Fibroblast of villous mesenchyme (primary cell): ENCODE results near the gene CACNA1B. TPM values are rescaled to one million over a fixed set of nuclear protein-coding genes. Genes with fewer than 3 reads are reported as not detected.

Experiments used
- DNase-seq: peaks from one replicate; pipeline ENCODE4 v3.0.0-alpha.2; 2010; ENCODE audit warnings: low read depth
- H3K4me3 ChIP-seq: 2 replicates; pipeline ENCODE4 v1.5.1; 2011; ENCODE audit warnings: low read depth, mild to moderate bottlenecking, low read length
- CTCF ChIP-seq: IDR thresholded peaks from 2 replicates; pipeline ENCODE4 v1.5.1; 2012; ENCODE audit warnings: low read depth, mild to moderate bottlenecking, low read length; ENCODE audit not compliant: insufficient read depth
- total RNA-seq: library from RNA; depleted of rRNA; stranded (reverse); fragments of >200 nt; gene quantifications from 2 replicates; pipeline ENCODE4 v1.2.3, GENCODE V29; 2012

The CACNA1B gene
- total RNA-seq, 1 donor, result 0.43 TPM

- DNase-seq, result no peak
- TF ChIP-seq CTCF, result no peak
- H3K4me3 ChIP-seq, result no peak overlapping the region
Measured at GRCh38 chr9:138073408-138073807, 195.8 kb downstream of the CACNA1B start.

- H3K4me3 ChIP-seq, result no peak overlapping the region
- no peak for DNase-seq
- TF ChIP-seq CTCF, result no peak
Measured at GRCh38 chr9:138073808-138074207, 196.2 kb downstream of the CACNA1B start.

- no peak for DNase-seq
- no peak overlapping the region for H3K4me3 ChIP-seq
- no peak for TF ChIP-seq CTCF
Measured at GRCh38 chr9:138074516-138074915, 196.9 kb downstream of the CACNA1B start.

- DNase-seq, result no peak
- no peak overlapping the region for H3K4me3 ChIP-seq
- no peak for TF ChIP-seq CTCF
Measured at GRCh38 chr9:138075496-138075895, 197.9 kb downstream of the CACNA1B start.

GRCh38 chr9:138075961-138076649 lies 198.5 kb downstream of the CACNA1B start:
- TF ChIP-seq CTCF, result no peak
- DNase-seq, result no peak
- H3K4me3 ChIP-seq, result no peak overlapping the region

GRCh38 chr9:138076650-138077009 lies 199.0 kb downstream of the CACNA1B start:
- TF ChIP-seq CTCF, result no peak
- no peak for DNase-seq
- no peak overlapping the region for H3K4me3 ChIP-seq

- no peak for TF ChIP-seq CTCF
- no peak overlapping the region for H3K4me3 ChIP-seq
- no peak for DNase-seq
Measured at GRCh38 chr9:138077126-138077525, 199.5 kb downstream of the CACNA1B start.
